ENCODE results near the gene JARID2. TPM values are rescaled to one million over a fixed set of nuclear protein-coding genes. Genes with fewer than 3 reads are reported as not detected.

Gene JARID2
- polyA plus RNA-seq, 1 donor from 2014 or later, result 25.5 TPM

DNA sequence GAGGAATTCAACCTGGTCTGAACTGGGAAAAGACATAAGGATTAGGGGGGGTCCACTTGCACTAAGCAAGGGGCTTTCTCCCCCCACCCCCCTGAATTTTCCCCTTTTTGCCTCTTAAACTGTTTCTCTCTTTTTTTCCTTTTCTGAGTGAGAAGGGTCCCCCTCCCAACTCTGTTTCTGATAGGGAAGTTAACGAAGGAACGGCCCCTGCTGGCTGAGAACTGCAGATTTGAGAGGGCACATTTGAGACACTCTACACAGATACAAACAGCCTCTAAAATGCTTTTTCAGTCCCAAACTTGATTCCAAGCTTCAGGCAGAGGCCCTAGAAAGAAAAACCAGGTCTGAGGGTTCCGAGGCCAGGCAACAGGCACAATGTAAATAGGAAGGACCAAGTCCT lies 91.7 kb downstream of the JARID2 start:
- Histone ChIP-seq H3K4me3 (ENCODE audit: low read length) (no peak overlapping the region), H3K9me2 (ENCODE audit: insufficient read depth, low read length) (no peaks in the 10 kb centered on the region), H3K36me3 (ENCODE audit: insufficient read depth, low read length) (no peaks in the 10 kb centered on the region), H3K9ac (ENCODE audit: low read length) (no peak overlapping the region), H3K27ac (ENCODE audit: low read length) (no peak overlapping the region), H3K9me3 (ENCODE audit: low read length) (no peaks in the 10 kb centered on the region), H3F3A (ENCODE audit: insufficient read depth, low read length, poor library complexity, severe bottlenecking) (no peaks in the 10 kb centered on the region), H3K4me2 (ENCODE audit: low read length) (no peak overlapping the region), H4K20me1 (ENCODE audit: insufficient read depth) (no peaks in the 10 kb centered on the region), H2AFZ (ENCODE audit: low read depth, low read length) (no peak overlapping the region), H3K79me2 (replicated peaks; ENCODE audit: insufficient read depth, low read length) (peaks cover 65% of the 10 kb centered on the region), H3K27me3 (ENCODE audit: insufficient read depth, low read depth, low read length) (no peaks in the 10 kb centered on the region)
- TF ChIP-seq REST (IDR thresholded peaks at IDR 0.05; ENCODE audit: borderline replicate concordance) (no peak), EP300 (conservative IDR thresholded peaks at IDR 0.05; ENCODE audit: poor library complexity, severe bottlenecking) (no peak), EZH2 (IDR thresholded peaks at IDR 0.05; ENCODE audit: borderline replicate concordance, insufficient read depth, low read length, poor library complexity, severe bottlenecking) (no peak), RAD21 (conservative IDR thresholded peaks at IDR 0.05) (no peak), POLR2AphosphoS5 (IDR thresholded peaks at IDR 0.05) (no peak), SMC3 (conservative IDR thresholded peaks at IDR 0.05; ENCODE audit: poor library complexity) (no peak), MXI1 (conservative IDR thresholded peaks at IDR 0.05; ENCODE audit: poor library complexity, severe bottlenecking) (no peak), TAF1 (IDR thresholded peaks at IDR 0.05; ENCODE audit: low read depth) (no peak)
- TF ChIP-seq, protein P1, sequence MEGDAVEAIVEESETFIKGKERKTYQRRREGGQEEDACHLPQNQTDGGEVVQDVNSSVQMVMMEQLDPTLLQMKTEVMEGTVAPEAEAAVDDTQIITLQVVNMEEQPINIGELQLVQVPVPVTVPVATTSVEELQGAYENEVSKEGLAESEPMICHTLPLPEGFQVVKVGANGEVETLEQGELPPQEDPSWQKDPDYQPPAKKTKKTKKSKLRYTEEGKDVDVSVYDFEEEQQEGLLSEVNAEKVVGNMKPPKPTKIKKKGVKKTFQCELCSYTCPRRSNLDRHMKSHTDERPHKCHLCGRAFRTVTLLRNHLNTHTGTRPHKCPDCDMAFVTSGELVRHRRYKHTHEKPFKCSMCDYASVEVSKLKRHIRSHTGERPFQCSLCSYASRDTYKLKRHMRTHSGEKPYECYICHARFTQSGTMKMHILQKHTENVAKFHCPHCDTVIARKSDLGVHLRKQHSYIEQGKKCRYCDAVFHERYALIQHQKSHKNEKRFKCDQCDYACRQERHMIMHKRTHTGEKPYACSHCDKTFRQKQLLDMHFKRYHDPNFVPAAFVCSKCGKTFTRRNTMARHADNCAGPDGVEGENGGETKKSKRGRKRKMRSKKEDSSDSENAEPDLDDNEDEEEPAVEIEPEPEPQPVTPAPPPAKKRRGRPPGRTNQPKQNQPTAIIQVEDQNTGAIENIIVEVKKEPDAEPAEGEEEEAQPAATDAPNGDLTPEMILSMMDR (IDR thresholded peaks at IDR 0.05; ENCODE audit: poor library complexity, severe bottlenecking), result no peak

GRCh38 chr6:15338476-15338875 lies 92.6 kb downstream of the JARID2 start:
- Histone ChIP-seq H3K4me3 (ENCODE audit: low read length) (no peak overlapping the region), H4K20me1 (ENCODE audit: insufficient read depth) (no peaks in the 10 kb centered on the region), H3F3A (ENCODE audit: insufficient read depth, low read length, poor library complexity, severe bottlenecking) (no peaks in the 10 kb centered on the region), H2AFZ (ENCODE audit: low read depth, low read length) (no peak overlapping the region), H3K36me3 (ENCODE audit: insufficient read depth, low read length) (no peaks in the 10 kb centered on the region), H3K79me2 (replicated peaks; ENCODE audit: insufficient read depth, low read length) (peaks cover 66% of the 10 kb centered on the region), H3K9me3 (ENCODE audit: low read length) (no peaks in the 10 kb centered on the region), H3K27ac (ENCODE audit: low read length) (no peak overlapping the region), H3K4me2 (ENCODE audit: low read length) (no peak overlapping the region), H3K9ac (ENCODE audit: low read length) (no peak overlapping the region), H3K9me2 (ENCODE audit: insufficient read depth, low read length) (no peaks in the 10 kb centered on the region), H3K27me3 (ENCODE audit: insufficient read depth, low read depth, low read length) (no peaks in the 10 kb centered on the region)
- TF ChIP-seq EZH2 (IDR thresholded peaks at IDR 0.05; ENCODE audit: borderline replicate concordance, insufficient read depth, low read length, poor library complexity, severe bottlenecking), result no peak
- no peak for TF ChIP-seq TAF1 (IDR thresholded peaks at IDR 0.05; ENCODE audit: low read depth)
- TF ChIP-seq, protein P1 (IDR thresholded peaks at IDR 0.05; ENCODE audit: poor library complexity, severe bottlenecking), result no peak
- TF ChIP-seq REST (IDR thresholded peaks at IDR 0.05; ENCODE audit: borderline replicate concordance), result no peak
- TF ChIP-seq MXI1 (conservative IDR thresholded peaks at IDR 0.05; ENCODE audit: poor library complexity, severe bottlenecking), result no peak
- no peak for TF ChIP-seq EP300 (conservative IDR thresholded peaks at IDR 0.05; ENCODE audit: poor library complexity, severe bottlenecking)
- TF ChIP-seq POLR2AphosphoS5 (IDR thresholded peaks at IDR 0.05), result no peak
- no peak for TF ChIP-seq SMC3 (conservative IDR thresholded peaks at IDR 0.05; ENCODE audit: poor library complexity)
- no peak for TF ChIP-seq RAD21 (conservative IDR thresholded peaks at IDR 0.05)
